Activated naive CD4-positive, alpha-beta T cell treated with anti-CD3 and anti-CD28 coated beads for 36 hours (primary cell): ENCODE data around the gene WDR93. TPM values are rescaled to one million over a fixed set of nuclear protein-coding genes. Genes with fewer than 3 reads are reported as not detected.
"Not testable (repeated sequence)": the region's sequence is repeated elsewhere in the genome, so short reads cannot be mapped to it uniquely, and the experiment has no call there.

ENCODE experiments used
- CTCF ChIA-PET: fragments of 350-600 bp; sonication (Branson Sonifier 250); formaldehyde crosslinking; loops from one replicate; lab custom pipeline; 2021; ENCODE audit warnings: antibody characterized with exemption; lab: Charles Lee
- DNase-seq: peaks from one replicate; pipeline ENCODE4 v3.0.0-alpha.2; 2020
- H3K27ac Mint-ChIP-seq: one replicate; pipeline ENCODE4 v1.8.0; 2021; ENCODE audit warnings: mild to moderate bottlenecking, mixed read lengths
- H3K27me3 Mint-ChIP-seq: one replicate; pipeline ENCODE4 v1.8.0; 2021; ENCODE audit warnings: low read depth, mixed read lengths
- H3K36me3 Mint-ChIP-seq: one replicate; pipeline ENCODE4 v1.8.0; 2021; ENCODE audit warnings: low read depth, mixed read lengths
- H3K4me1 Mint-ChIP-seq: one replicate; pipeline ENCODE4 v1.8.0; 2021; ENCODE audit warnings: low read depth, mixed read lengths
- H3K4me3 Mint-ChIP-seq: one replicate; pipeline ENCODE4 v1.8.0; 2021; ENCODE audit warnings: mild to moderate bottlenecking, moderate library complexity, mixed read lengths
- H3K9me3 Mint-ChIP-seq: one replicate; pipeline ENCODE4 v1.8.0; 2021; ENCODE audit warnings: mixed read lengths
- intact Hi-C: fragments of 100-400 bp; cut with micrococcal nuclease; formaldehyde crosslinking; loops from one replicate; pipeline ENCODE4 v1.15.1; 2023
- total RNA-seq, 2 experiments: library from RNA; stranded (reverse); gene quantifications; one replicate each; pipeline ENCODE4 v1.2.3, GENCODE V29; 2021

WDR93 gene
- total RNA-seq, 2 experiments from 2014 or later: not detected

DNA sequence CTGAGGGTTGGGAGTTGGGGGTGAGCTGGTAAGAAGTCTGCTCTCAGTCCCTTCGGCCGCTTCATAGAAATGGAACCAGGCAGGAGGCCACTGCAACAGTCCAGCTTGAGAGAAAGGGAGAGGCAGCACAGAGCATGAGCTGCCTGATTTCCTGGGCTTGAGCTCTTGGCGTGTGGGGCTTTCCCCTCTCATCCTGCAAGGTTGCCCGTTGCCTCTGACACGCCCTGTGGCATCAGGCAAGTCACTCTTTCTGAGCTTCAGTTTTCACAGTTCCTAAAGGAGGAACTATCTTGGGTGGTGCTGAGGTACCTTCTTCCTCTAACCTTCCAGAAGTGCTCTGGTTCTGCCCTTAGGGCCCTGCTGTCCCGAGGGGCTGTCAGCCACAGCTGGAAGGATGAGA is 90.4 kb downstream of the WDR93 start:
- peaks cover 12% of the 10 kb centered on the region for H3K4me1 Mint-ChIP-seq
- H3K4me3 Mint-ChIP-seq: no peak overlapping the region
- H3K27me3 Mint-ChIP-seq: peaks cover 16% of the 10 kb centered on the region
- H3K36me3 Mint-ChIP-seq: no peaks in the 10 kb centered on the region
- CTCF ChIA-PET: interaction anchor here (0.6 to 1.2 kb wide), 3 partner anchors 20 to 428 kb away, joined by 3 to 11 read pairs (median 3); no protein-coding TSS in a partner anchor
- no peak overlapping the region for H3K27ac Mint-ChIP-seq
- intact Hi-C loops: no loop called here
- no peaks in the 10 kb centered on the region for H3K9me3 Mint-ChIP-seq
- peak; percentile 57 for DNase-seq

- Mint-ChIP-seq H3K4me1 (peaks cover 12% of the 10 kb centered on the region), H3K4me3 (no peak overlapping the region), H3K9me3 (no peaks in the 10 kb centered on the region), H3K36me3 (no peaks in the 10 kb centered on the region), H3K27me3 (peaks cover 15% of the 10 kb centered on the region), H3K27ac (no peak overlapping the region)
- intact Hi-C loops: no loop called here
- DNase-seq: no peak
- CTCF ChIA-PET: interaction anchor here (0.6 to 1.2 kb wide), 3 partner anchors 42 to 576 kb away, joined by 3 to 6 read pairs (median 3); no protein-coding TSS in a partner anchor
Observed at GRCh38 chr15:89781891-89782618, 91.4 kb downstream of the WDR93 start.

GRCh38 chr15:89782619-89782950 is 92.0 kb downstream of the WDR93 start:
- DNase-seq, H3K4me3 Mint-ChIP-seq, H3K27me3 Mint-ChIP-seq, H3K36me3 Mint-ChIP-seq, H3K9me3 Mint-ChIP-seq, H3K27ac Mint-ChIP-seq, intact Hi-C loops: not testable (repeated sequence)
- H3K4me1 Mint-ChIP-seq: peaks cover 12% of the 10 kb centered on the region
- CTCF ChIA-PET: interaction anchor here (0.8 kb wide), 1 partner anchor 43 kb away, joined by 6 read pairs; no protein-coding TSS in a partner anchor

DNA sequence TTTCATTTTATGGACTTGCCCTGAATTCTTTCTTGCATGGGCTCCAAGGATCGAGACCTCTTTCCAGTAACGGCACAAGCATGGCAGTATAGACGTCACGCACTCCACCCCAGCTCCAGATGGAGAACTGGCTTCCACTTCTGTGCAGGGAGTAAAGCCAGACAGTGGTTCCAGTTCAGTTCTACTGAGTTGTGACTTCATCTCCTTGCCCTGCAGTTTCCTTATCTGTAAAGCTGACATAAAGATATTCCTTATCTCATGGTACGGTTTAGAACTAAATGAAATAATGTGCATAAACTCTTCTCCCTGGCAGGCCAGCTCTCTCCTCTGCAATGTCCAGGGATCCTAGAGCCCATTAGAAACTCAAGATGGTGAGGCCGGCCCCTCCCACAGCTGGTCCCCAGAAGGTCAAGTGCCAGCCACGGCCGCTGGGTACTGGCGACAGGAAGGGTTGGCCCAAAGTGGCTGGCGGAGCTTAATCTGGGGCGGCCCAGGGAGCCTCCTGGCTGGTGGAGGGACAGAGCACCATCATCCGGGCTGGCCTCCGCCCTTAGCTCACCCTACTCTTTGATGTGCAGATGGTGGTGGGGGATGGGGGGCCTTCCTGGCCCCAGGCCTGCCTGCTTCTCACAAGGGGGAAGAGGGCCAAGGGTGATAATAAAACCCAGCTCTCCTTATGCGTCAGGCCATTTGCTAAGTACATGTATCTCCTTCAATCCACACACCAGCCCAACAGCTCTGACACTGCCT is 92.7 kb downstream of the WDR93 start:
- H3K27me3 Mint-ChIP-seq: peaks cover 7% of the 10 kb centered on the region
- peaks cover 12% of the 10 kb centered on the region for H3K4me1 Mint-ChIP-seq
- H3K36me3 Mint-ChIP-seq: no peaks in the 10 kb centered on the region
- CTCF ChIA-PET: interaction anchor here (0.6 to 0.8 kb wide), 3 partner anchors 43 to 92 kb away, joined by 3 to 6 read pairs (median 3); no protein-coding TSS in a partner anchor
- no peak for DNase-seq
- intact Hi-C loops: no loop called here
- no peak overlapping the region for H3K27ac Mint-ChIP-seq
- no peak overlapping the region for H3K4me3 Mint-ChIP-seq
- H3K9me3 Mint-ChIP-seq: peaks cover 7% of the 10 kb centered on the region

GRCh38 chr15:89783861-89784685 is 93.5 kb downstream of the WDR93 start:
- DNase-seq: no peak
- H3K4me1 Mint-ChIP-seq: peaks cover 12% of the 10 kb centered on the region
- intact Hi-C loops: no loop called here
- H3K27ac Mint-ChIP-seq: no peak overlapping the region
- H3K9me3 Mint-ChIP-seq: peaks cover 8% of the 10 kb centered on the region
- CTCF ChIA-PET: interaction anchor here (0.7 kb wide), 2 partner anchors 91 kb away, joined by 3 read pairs; no protein-coding TSS in a partner anchor
- no peak overlapping the region for H3K4me3 Mint-ChIP-seq
- H3K27me3 Mint-ChIP-seq: peaks cover 7% of the 10 kb centered on the region
- H3K36me3 Mint-ChIP-seq: no peaks in the 10 kb centered on the region

- H3K9me3 Mint-ChIP-seq: peaks cover 8% of the 10 kb centered on the region
- H3K36me3 Mint-ChIP-seq: no peaks in the 10 kb centered on the region
- H3K4me3 Mint-ChIP-seq: no peak overlapping the region
- no peak overlapping the region for H3K27ac Mint-ChIP-seq
- H3K4me1 Mint-ChIP-seq: peaks cover 12% of the 10 kb centered on the region
- intact Hi-C loops: no loop called here
- no peak for DNase-seq
- peaks cover 7% of the 10 kb centered on the region for H3K27me3 Mint-ChIP-seq
- CTCF ChIA-PET: interaction anchor here (0.7 kb wide), 1 partner anchor 90 kb away, joined by 3 read pairs; no protein-coding TSS in a partner anchor
Observed at GRCh38 chr15:89784686-89784960, 94.0 kb downstream of the WDR93 start.

DNA sequence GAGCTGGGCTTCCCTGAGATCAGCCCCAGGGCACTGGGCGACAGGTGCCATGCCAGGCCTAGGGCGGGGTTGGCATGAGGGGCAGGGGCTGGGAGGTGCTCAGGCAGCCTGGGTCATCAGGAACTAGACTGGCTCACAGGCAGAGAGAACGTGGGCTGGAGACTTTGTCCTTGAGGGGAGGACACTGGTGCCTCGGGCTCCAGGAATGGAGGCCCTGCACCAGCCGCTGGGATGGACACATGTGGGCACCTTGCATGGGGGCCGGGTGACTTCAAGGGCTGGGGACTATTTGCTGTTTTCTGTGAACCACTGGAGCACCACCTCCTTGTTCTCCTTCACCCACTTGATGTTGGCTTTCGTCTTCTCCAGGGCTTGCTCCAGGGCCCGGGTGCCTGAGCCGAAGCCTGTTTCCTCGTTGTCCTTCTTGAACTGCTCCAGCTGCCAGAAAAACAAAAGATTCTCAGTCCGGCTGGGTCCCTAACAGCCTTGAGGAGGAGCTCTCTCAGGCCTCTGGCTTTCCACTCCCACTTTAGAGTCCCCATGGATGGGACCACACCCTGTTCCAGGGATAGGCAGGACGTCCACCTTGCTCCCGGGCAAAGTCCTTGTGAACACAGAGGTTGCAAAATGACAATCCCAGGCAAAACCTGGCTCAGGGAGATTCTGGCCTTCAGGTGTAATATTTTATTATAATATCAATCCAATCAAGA is 94.6 kb downstream of the WDR93 start:
- Mint-ChIP-seq H3K27ac (no peak overlapping the region), H3K27me3 (peaks cover 7% of the 10 kb centered on the region)

GRCh38 chr15:89785774-89786140 is 95.1 kb downstream of the WDR93 start:
- intact Hi-C loops: no loop called here
- CTCF ChIA-PET: no interaction called here
- Mint-ChIP-seq H3K27ac (no peak overlapping the region), H3K4me1 (peaks cover 10% of the 10 kb centered on the region), H3K9me3 (peaks cover 8% of the 10 kb centered on the region), H3K4me3 (no peak overlapping the region), H3K27me3 (peaks cover 7% of the 10 kb centered on the region), H3K36me3 (no peaks in the 10 kb centered on the region)
- no peak for DNase-seq

More for the DNA sequence above, 94.6 kb downstream of the WDR93 start:
- H3K4me1 Mint-ChIP-seq: peaks cover 12% of the 10 kb centered on the region
- H3K4me3 Mint-ChIP-seq: no peak overlapping the region
- intact Hi-C loops: no loop called here
- H3K9me3 Mint-ChIP-seq: peaks cover 8% of the 10 kb centered on the region
- no peaks in the 10 kb centered on the region for H3K36me3 Mint-ChIP-seq
- CTCF ChIA-PET: no interaction called here
- no peak for DNase-seq

DNA sequence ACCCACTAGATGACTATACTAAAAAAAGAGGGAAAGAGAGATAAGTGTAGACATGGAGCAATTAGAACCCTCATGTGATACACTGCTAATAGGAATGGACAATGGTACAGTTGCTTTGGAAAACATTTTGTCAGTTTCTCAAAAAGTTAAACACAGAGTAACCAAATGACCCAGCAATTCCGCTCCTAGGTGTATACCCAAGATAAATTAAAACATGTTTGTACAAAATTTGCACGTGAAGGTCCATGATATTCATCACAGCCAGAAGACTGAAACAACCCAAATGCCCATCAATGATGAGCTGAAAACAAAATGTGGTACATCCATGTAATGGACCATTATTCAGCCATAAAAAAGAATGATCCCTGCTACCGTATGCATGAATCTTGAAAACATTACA is 97.3 kb downstream of the WDR93 start:
- intact Hi-C loops: no loop called here
- no peaks in the 10 kb centered on the region for H3K36me3 Mint-ChIP-seq
- H3K4me3 Mint-ChIP-seq: no peak overlapping the region
- H3K4me1 Mint-ChIP-seq: no peaks in the 10 kb centered on the region
- H3K27me3 Mint-ChIP-seq: peaks cover 10% of the 10 kb centered on the region
- no peak for DNase-seq
- peaks cover 8% of the 10 kb centered on the region for H3K9me3 Mint-ChIP-seq
- CTCF ChIA-PET: no interaction called here
- H3K27ac Mint-ChIP-seq: no peak overlapping the region

DNA sequence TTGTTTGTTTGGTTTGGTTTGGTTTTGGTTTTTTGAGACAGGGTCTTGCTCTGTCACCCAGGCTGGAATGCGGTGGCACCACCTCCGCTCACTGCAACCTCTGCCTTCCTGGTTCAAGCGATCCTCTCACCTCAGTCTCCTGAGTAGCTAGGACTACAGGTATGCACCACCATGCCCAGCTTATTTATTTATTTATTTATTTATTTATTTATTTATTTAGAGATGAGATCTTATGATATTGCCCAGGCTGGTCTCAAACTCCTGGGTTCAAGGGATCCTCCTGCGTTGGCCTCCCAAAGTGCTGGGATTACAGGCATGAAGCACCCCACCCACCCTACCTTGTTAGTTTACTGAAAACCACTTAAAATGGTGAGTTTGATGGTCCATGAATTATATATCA is 98.0 kb downstream of the WDR93 start:
- H3K27ac Mint-ChIP-seq, H3K27me3 Mint-ChIP-seq, intact Hi-C loops, H3K9me3 Mint-ChIP-seq, DNase-seq, H3K4me3 Mint-ChIP-seq, H3K36me3 Mint-ChIP-seq, H3K4me1 Mint-ChIP-seq: not testable (repeated sequence)
- CTCF ChIA-PET: interaction anchor here (1.3 kb wide), 1 partner anchor 27 kb away, joined by 5 read pairs; no protein-coding TSS in a partner anchor

- no peak overlapping the region for H3K27ac Mint-ChIP-seq
- no peak for DNase-seq
- peaks cover 6% of the 10 kb centered on the region for H3K27me3 Mint-ChIP-seq
- no peaks in the 10 kb centered on the region for H3K36me3 Mint-ChIP-seq
- intact Hi-C loops: no loop called here
- CTCF ChIA-PET: no interaction called here
- peaks cover 8% of the 10 kb centered on the region for H3K9me3 Mint-ChIP-seq
- H3K4me1 Mint-ChIP-seq: no peaks in the 10 kb centered on the region
- no peak overlapping the region for H3K4me3 Mint-ChIP-seq
Observed at GRCh38 chr15:89790206-89790605, 99.6 kb downstream of the WDR93 start.

DNA sequence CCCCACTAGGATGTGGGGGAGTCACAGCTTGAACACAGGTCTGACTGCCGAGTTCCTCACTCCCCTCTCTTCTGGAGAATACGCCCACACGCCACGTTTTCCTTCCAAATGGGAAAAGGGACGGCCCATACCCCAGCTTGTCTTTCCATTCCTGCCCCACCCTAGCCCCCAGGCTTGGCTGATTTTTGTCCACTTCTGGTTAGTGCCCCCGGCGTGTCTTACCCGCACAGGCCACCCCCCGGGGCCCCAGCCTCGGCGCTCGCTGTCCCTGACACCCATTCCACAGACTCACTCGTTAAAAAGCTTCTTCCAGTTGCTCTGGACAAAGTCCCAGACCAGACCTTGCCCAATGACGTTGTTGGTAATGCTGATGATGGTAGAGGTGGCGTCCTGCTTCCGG is 100.0 kb downstream of the WDR93 start:
- intact Hi-C loops: no loop called here
- CTCF ChIA-PET: no interaction called here
- Mint-ChIP-seq H3K4me1 (no peaks in the 10 kb centered on the region), H3K27ac (no peak overlapping the region), H3K9me3 (peaks cover 9% of the 10 kb centered on the region), H3K27me3 (peaks cover 6% of the 10 kb centered on the region), H3K36me3 (no peaks in the 10 kb centered on the region), H3K4me3 (no peak overlapping the region)
- DNase-seq: no peak
